IMR-90 (cell line): ENCODE results near the gene ADAP1. TPM values are rescaled to one million over a fixed set of nuclear protein-coding genes. Genes with fewer than 3 reads are reported as not detected.

Experiments
- ATAC-seq: fragments of 200-7000 bp; cut with Tn5 transposase; 2 replicates; pipeline ENCODE4 v1.9.1; 2020; ENCODE audit warnings: low read depth, mild to moderate bottlenecking, moderate library complexity
- BruUV-seq: library from RNA; stranded (reverse); fragments of 400-500 nt; replicated peaks from 2 replicates; lab custom pipeline; 2021; lab: Mats Ljungman, UMichigan
- CTCF ChIA-PET: fragments of 300-600 bp; formaldehyde crosslinking; extraction: SDS; loops from one replicate; lab custom pipeline; 2021; ENCODE audit warnings: antibody characterized with exemption; lab: Yijun Ruan, JAX
- POLR2A ChIA-PET: fragments of 300-600 bp; sonication (Branson Sonifier 250); formaldehyde crosslinking; loops from one replicate; lab custom pipeline; 2022; ENCODE audit warnings: antibody characterized with exemption; ENCODE audit not compliant: unreplicated experiment; lab: Charles Lee
- DNase-seq: peaks from one replicate; pipeline ENCODE4 v3.0.0; 2013
- H2AFZ ChIP-seq: replicated peaks from 2 replicates; pipeline ENCODE3; 2013; ENCODE audit warnings: low read length, mild to moderate bottlenecking; ENCODE audit not compliant: poor library complexity
- H2AK5ac ChIP-seq: 2 replicates; pipeline ENCODE4 v1.6.1; 2013; ENCODE audit warnings: low read depth, low read length, inconsistent platforms
- H2AK9ac ChIP-seq: replicated peaks from 2 replicates; pipeline ENCODE3; 2013; ENCODE audit warnings: mild to moderate bottlenecking, low read depth, low read length, moderate library complexity; ENCODE audit not compliant: poor library complexity
- H2BK120ac ChIP-seq: 2 replicates; pipeline ENCODE4 v1.6.1; 2013; ENCODE audit warnings: low read depth, low read length, inconsistent platforms
- H2BK15ac ChIP-seq: 3 replicates; pipeline ENCODE4 v1.6.1; 2013; ENCODE audit warnings: low read depth, low read length, inconsistent platforms
- H2BK20ac ChIP-seq: 2 replicates; pipeline ENCODE4 v1.6.1; 2013; ENCODE audit warnings: low read depth, mild to moderate bottlenecking, inconsistent platforms, low read length, moderate library complexity
- H2BK5ac ChIP-seq: 2 replicates; pipeline ENCODE4 v1.6.1; 2013; ENCODE audit warnings: mild to moderate bottlenecking, low read depth, low read length, inconsistent platforms; ENCODE audit not compliant: poor library complexity, severe bottlenecking
- H3K14ac ChIP-seq: replicated peaks from 2 replicates; pipeline ENCODE4 v1.6.1; 2013; ENCODE audit warnings: low read depth, low read length, inconsistent platforms
- H3K18ac ChIP-seq: 2 replicates; pipeline ENCODE4 v1.6.1; 2013; ENCODE audit warnings: low read depth, low read length, control low read depth
- H3K23ac ChIP-seq: 2 replicates; pipeline ENCODE4 v1.6.1; 2013; ENCODE audit warnings: low read depth, low read length, inconsistent platforms
- H3K27ac ChIP-seq: 2 replicates; pipeline ENCODE4 v1.5.1; 2013; ENCODE audit warnings: mild to moderate bottlenecking, control low read depth, low read length; ENCODE audit not compliant: insufficient read depth
- H3K27me3 ChIP-seq: 2 replicates; pipeline ENCODE4 v1.6.1; 2013; ENCODE audit warnings: low read length; ENCODE audit not compliant: control insufficient read depth, insufficient read depth
- H3K36me3 ChIP-seq: 2 replicates; pipeline ENCODE4 v1.6.1; 2013; ENCODE audit warnings: low read length, mixed read lengths; ENCODE audit not compliant: control insufficient read depth, insufficient read depth
- H3K4ac ChIP-seq: 2 replicates; pipeline ENCODE4 v1.6.1; 2013; ENCODE audit warnings: low read depth, low read length, inconsistent platforms
- H3K4me1 ChIP-seq: 2 replicates; pipeline ENCODE4 v1.6.1; 2013; ENCODE audit warnings: low read length, mixed read lengths; ENCODE audit not compliant: control insufficient read depth, insufficient read depth
- H3K4me2 ChIP-seq: 2 replicates; pipeline ENCODE4 v1.6.1; 2013; ENCODE audit warnings: low read depth, mild to moderate bottlenecking, control low read depth, low read length, moderate library complexity
- H3K4me3 ChIP-seq: 2 replicates; pipeline ENCODE4 v1.5.1; 2013; ENCODE audit warnings: low read depth, mild to moderate bottlenecking, control low read depth, low read length, moderate library complexity; ENCODE audit not compliant: insufficient read depth
- H3K56ac ChIP-seq: 2 replicates; pipeline ENCODE4 v1.6.1; 2013; ENCODE audit warnings: low read length, inconsistent platforms; ENCODE audit not compliant: insufficient read depth; ENCODE audit errors: extremely low read depth
- H3K79me1 ChIP-seq, 2 experiments: 2 replicates each; pipeline ENCODE4 v1.6.1; 2013; ENCODE audit warnings: low read length in 2 of 2, inconsistent platforms in 1 of 2, low read depth in 1 of 2
- H3K9ac ChIP-seq: 2 replicates; pipeline ENCODE4 v1.6.1; 2013; ENCODE audit warnings: low read depth, low read length, control low read depth
- H3K9me1 ChIP-seq: 2 replicates; pipeline ENCODE4 v1.6.1; 2013; ENCODE audit warnings: low read length, inconsistent platforms; ENCODE audit not compliant: insufficient read depth
- H3K9me3 ChIP-seq: 2 replicates; pipeline ENCODE4 v1.6.1; 2013; ENCODE audit warnings: low read length; ENCODE audit not compliant: control insufficient read depth, insufficient read depth
- H4K20me1 ChIP-seq: 2 replicates; pipeline ENCODE4 v1.6.1; 2013; ENCODE audit warnings: low read length, inconsistent platforms; ENCODE audit not compliant: insufficient read depth
- H4K5ac ChIP-seq: 2 replicates; pipeline ENCODE4 v1.6.1; 2013; ENCODE audit warnings: mild to moderate bottlenecking, low read depth, low read length, control low read depth
- H4K8ac ChIP-seq, 2 experiments: 2 replicates each; pipeline ENCODE4 v1.6.1; 2013; ENCODE audit warnings: low read depth in 2 of 2, low read length in 2 of 2, control low read depth in 1 of 2, inconsistent platforms in 1 of 2
- H4K91ac ChIP-seq: 2 replicates; pipeline ENCODE4 v1.6.1; 2013; ENCODE audit warnings: low read depth, low read length, inconsistent platforms; ENCODE audit not compliant: insufficient read depth
- CEBPB ChIP-seq: IDR thresholded peaks from 2 replicates; pipeline ENCODE4 v1.6.1; 2012; ENCODE audit warnings: low read depth, low read length, improper control_type of control experiment
- CHD1 ChIP-seq: IDR thresholded peaks from 2 replicates; pipeline ENCODE4 v1.6.1; 2012; ENCODE audit warnings: low read depth, low read length, improper control_type of control experiment
- ELK1 ChIP-seq: fragments of 150-350 bp; IDR thresholded peaks from 2 replicates; pipeline ENCODE4 v1.6.1; 2016; ENCODE audit warnings: low read depth, mild to moderate bottlenecking, low read length, moderate library complexity, borderline replicate concordance
- MAFK ChIP-seq: IDR thresholded peaks from 2 replicates; pipeline ENCODE4 v1.6.1; 2012; ENCODE audit warnings: low read depth, low read length, improper control_type of control experiment
- MAZ ChIP-seq: IDR thresholded peaks from 2 replicates; pipeline ENCODE4 v1.6.1; 2012; ENCODE audit warnings: low read depth, mild to moderate bottlenecking, low read length, improper control_type of control experiment, moderate library complexity, borderline replicate concordance
- NFE2L2 ChIP-seq: fragments of 150-350 bp; IDR thresholded peaks from 2 replicates; pipeline ENCODE4 v1.6.1; 2016; ENCODE audit warnings: low read depth, mild to moderate bottlenecking, low read length
- POLR2A ChIP-seq: IDR thresholded peaks from 2 replicates; pipeline ENCODE4 v1.6.1; 2012; ENCODE audit warnings: mild to moderate bottlenecking, low read depth, low read length
- SMC3 ChIP-seq: fragments of 150-350 bp; IDR thresholded peaks from 2 replicates; pipeline ENCODE4 v1.6.1; 2016; ENCODE audit warnings: low read depth, mild to moderate bottlenecking, antibody characterized with exemption, low read length, moderate library complexity
- USF2 ChIP-seq: fragments of 150-350 bp; IDR thresholded peaks from 2 replicates; pipeline ENCODE4 v1.6.1; 2017; ENCODE audit warnings: mild to moderate bottlenecking, antibody characterized with exemption, low read length, low read depth
- WGBS, 2 experiments: methylation state at CpG; one replicate each; pipeline versions ENCODE4 v1.1.5 to v1.1.7; 2013; ENCODE audit warnings: missing lambda C conversion rate in 2 of 2; ENCODE audit not compliant: insufficient read length in 1 of 2; ENCODE audit errors: extremely low coverage in 2 of 2; 5-methylcytosine and 5-hydroxymethylcytosine counted together
- dilution Hi-C: fragments of 300-500 bp; cut with HindIII; formaldehyde crosslinking; loops from one replicate; pipeline ENCODE4 v1.14.3; 2018; ENCODE audit warnings: low sequenced_read_pairs; ENCODE audit not compliant: unreplicated experiment
- in situ Hi-C: fragments of 300-500 bp; cut with MboI; formaldehyde crosslinking; loops from 3 replicates; pipeline ENCODE4 v1.14.3; 2019; ENCODE audit warnings: low sequenced_read_pairs, inconsistent platforms, mixed read lengths
- intact Hi-C: fragments of 100-400 bp; cut with micrococcal nuclease; formaldehyde crosslinking; loops from 2 replicates; pipeline ENCODE4 v1.10.0; 2022
- polyA plus RNA-seq, 3 experiments: library from polyadenylated mRNA; depleted of rRNA; stranded (reverse); fragments of >200 nt; gene quantifications; 2 replicates each; pipeline ENCODE4 v1.2.3, GENCODE V29; 2012; ENCODE audit warnings: low replicate concordance in 1 of 3
- total RNA-seq: library from RNA; depleted of rRNA; stranded (reverse); fragments of >200 nt; gene quantifications from 2 replicates; pipeline ENCODE4 v1.2.3, GENCODE V29; 2012

Gene ADAP1
- total and polyA plus RNA-seq, 2 of the 4 experiments (the other 2 are of a cell fraction), result 1.4 to 2.0 TPM

- TF ChIP-seq MAFK (no peak), SMC3 (no peak), CEBPB (no peak), MAZ (no peak), POLR2A (no peak), USF2 (no peak)
Observed at GRCh38 chr7:985915-986741, 31.6 kb upstream of the ADAP1 start (continued).

GRCh38 chr7:985127-985416, 30.6 kb upstream of the ADAP1 start:
- in situ Hi-C loops (no loop called here), intact Hi-C loops (no loop called here), dilution Hi-C loops (no loop called here)
- no peak overlapping the region for H2AK9ac ChIP-seq
- ATAC-seq, result no peak
- H3K9me3 ChIP-seq, result no peaks in the 10 kb centered on the region
- no peak overlapping the region for H3K9ac ChIP-seq
- no peak overlapping the region for H4K5ac ChIP-seq
- no peak for TF ChIP-seq CHD1
- TF ChIP-seq ELK1, result no peak
- TF ChIP-seq NFE2L2, result no peak
- no peak overlapping the region for H4K8ac ChIP-seq
- no peak overlapping the region for H2BK20ac ChIP-seq
- H2AK5ac ChIP-seq, result no peak overlapping the region
- CTCF ChIA-PET, result no interaction called here
- H3K4ac ChIP-seq, result no peak overlapping the region
- H2BK15ac ChIP-seq, result no peak overlapping the region
- H3K4me1 ChIP-seq, result no peaks in the 10 kb centered on the region; the same call in 1 of the 2 replicates
- H2AFZ ChIP-seq, result no peak overlapping the region
- H3K23ac ChIP-seq, result no peak overlapping the region
- WGBS, 2 experiments, result 40% methylated on average over 2 of the region's 16 CpGs; no CpG with 5 or more reads in 1 of the 2 experiments
- no peak overlapping the region for H3K27ac ChIP-seq
- no peaks in the 10 kb centered on the region; the same call in 1 of the 2 replicates for H3K27me3 ChIP-seq
- H4K20me1 ChIP-seq, result no peaks in the 10 kb centered on the region
- POLR2A ChIA-PET, result no interaction called here
- H2BK120ac ChIP-seq, result no peak overlapping the region
- no TSS peak for BruUV-seq
- H3K79me1 ChIP-seq, result no peaks in the 10 kb centered on the region
- DNase-seq, result no peak
- no peak overlapping the region for H2BK5ac ChIP-seq
- no peak overlapping the region for H3K56ac ChIP-seq
- no peak overlapping the region for H3K18ac ChIP-seq
- no peak overlapping the region for H4K91ac ChIP-seq
- H3K9me1 ChIP-seq, result no peaks in the 10 kb centered on the region
- no peak overlapping the region for H3K14ac ChIP-seq
- H3K4me2 ChIP-seq, result no peak overlapping the region
- no peaks in the 10 kb centered on the region for H3K36me3 ChIP-seq
- no peak overlapping the region for H3K4me3 ChIP-seq
